ENCODE results near the gene ZNF441. TPM values are rescaled to one million over a fixed set of nuclear protein-coding genes. Genes with fewer than 3 reads are reported as not detected.

ZNF441 gene
- 10 to 100 TPM in 1 of 2 donors, 1 to 10 TPM in 1; 6.6 to 11.9 TPM for total RNA-seq

DNA sequence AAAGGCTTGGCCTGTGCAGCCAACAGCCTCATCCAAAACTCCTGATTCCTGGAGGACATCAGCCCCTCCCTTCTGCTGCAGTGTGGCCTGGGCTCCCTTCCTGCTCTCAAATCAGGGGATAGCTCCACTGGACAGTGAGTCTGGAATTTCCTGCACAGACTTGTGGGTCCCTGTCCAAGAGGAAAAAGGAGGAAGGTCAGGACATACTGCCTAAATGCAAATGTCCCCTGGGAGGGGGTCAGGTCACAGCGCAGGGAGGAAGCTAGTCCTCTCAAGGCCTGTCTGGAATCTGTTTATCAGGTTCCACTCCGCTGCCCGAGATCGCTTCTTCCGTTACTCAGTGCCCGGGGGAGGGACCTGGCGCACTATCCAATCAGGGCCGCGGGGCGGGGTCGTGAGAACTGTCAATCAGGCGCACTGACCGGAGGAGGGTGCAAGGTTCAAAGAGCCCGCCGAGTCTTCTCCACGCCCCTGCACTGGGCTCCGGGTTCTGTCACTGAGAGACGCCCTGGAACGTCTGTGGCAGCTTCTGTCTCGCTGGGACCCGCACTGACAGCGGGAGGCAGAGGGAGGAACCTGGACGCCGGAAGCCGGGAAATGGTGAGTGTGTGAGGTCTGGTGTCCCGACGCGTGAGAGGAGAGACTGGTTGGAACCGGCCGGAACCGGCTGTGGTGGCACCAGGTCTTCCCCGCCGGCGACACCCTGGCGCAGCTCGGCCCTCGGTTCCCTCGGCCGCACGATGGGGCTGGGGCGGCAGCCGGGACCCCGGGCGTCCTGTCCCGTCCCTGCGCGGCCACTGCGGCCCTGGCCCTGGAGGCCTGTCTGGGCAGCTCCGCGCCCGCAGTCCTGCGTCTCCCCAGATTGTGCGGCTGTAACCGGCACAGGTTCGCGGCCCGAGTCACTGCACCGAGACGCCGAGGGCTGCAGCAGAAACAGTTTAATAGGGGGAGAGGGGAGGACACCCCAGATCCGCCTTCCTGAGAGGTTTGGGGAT is at the start of gene ZNF441:
ZNF441 (plus strand) TSS at position 404 of the 995 bp plus-strand sequence; CDS start at position 598, 194 bp downstream.
- peaks cover 6% of the 10 kb centered on the region in 2 donors for H3K27me3 Mint-ChIP-seq
- peaks cover 27% of the 10 kb centered on the region for H3K36me3 Mint-ChIP-seq
- peak within 1 kb of the TSS; percentile 96 for H3K4me3 Mint-ChIP-seq
- ATAC-seq (peak; percentile 99 to 100), DNase-seq (ENCODE audit: low spot score) (peak; percentile 97)
- peak within 1 kb of the TSS; percentile 80 to 85 for H3K27ac Mint-ChIP-seq
- peaks cover 8% of the 10 kb centered on the region for H3K9me3 Mint-ChIP-seq
- peaks cover 22 to 24% of the 10 kb centered on the region in 2 donors for H3K4me1 Mint-ChIP-seq (ENCODE audit: low read depth in 2 of 2)

DNA sequence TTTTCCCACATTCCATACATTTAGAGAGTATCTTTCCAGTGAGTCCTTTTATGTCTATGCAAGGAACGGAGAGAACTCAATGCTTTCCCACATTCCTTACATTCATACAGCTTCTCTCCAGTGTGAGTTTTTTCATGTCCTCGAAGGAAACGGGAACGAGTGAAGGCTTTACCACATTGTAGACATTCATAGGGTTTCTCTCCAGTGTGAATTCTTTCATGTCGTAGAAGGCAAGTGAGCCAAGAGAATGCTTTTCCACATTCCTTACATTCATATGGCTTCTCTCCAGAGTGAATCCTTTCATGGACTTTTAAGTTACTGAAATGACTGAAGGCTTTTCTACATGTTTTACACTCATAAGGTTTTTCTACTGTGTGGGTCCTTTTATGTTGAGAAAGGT is 45.1 kb upstream of the ZNF441 start:
- no peak for ATAC-seq
- Mint-ChIP-seq H3K4me1 (ENCODE audit: low read depth in 2 of 2) (no peaks in the 10 kb centered on the region), H3K36me3 (peaks cover 49% of the 10 kb centered on the region), H3K9me3 (peaks cover 20% of the 10 kb centered on the region), H3K27me3 (no peaks in the 10 kb centered on the region), H3K27ac (no peak overlapping the region), H3K4me3 (no peak overlapping the region)
- DNase-seq (ENCODE audit: low spot score) = no peak

DNA sequence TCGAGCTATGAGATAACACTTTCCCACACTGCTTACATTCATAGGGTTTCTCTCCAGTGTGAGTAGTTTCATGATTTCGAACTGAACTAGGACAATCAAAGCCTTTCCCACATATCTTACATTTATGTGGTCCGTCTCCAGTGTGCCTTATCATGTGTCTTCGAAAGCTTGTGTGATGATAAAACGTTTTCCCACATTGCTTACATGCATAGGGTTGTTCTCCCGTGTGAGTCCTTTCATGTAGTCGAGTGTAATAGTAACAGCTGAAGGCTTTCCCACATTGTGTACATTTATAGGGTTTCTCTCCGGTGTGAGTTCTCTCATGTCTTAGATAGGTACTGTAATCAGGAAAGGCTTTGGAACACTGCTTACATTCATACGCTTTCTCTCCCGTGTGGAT is 44.4 kb upstream of the ZNF441 start:
- Mint-ChIP-seq H3K27ac (no peak overlapping the region), H3K36me3 (peaks cover 49% of the 10 kb centered on the region), H3K4me1 (ENCODE audit: low read depth in 2 of 2) (no peaks in the 10 kb centered on the region), H3K4me3 (no peak overlapping the region), H3K27me3 (no peaks in the 10 kb centered on the region), H3K9me3 (peaks cover 18% of the 10 kb centered on the region)
- ATAC-seq (no peak), DNase-seq (ENCODE audit: low spot score) (no peak)

- Mint-ChIP-seq H3K4me3 (no peak overlapping the region), H3K4me1 (ENCODE audit: low read depth in 2 of 2) (peaks cover 0 to 3% of the 10 kb centered on the region in 2 donors), H3K27ac (no peak overlapping the region), H3K9me3 (no peaks in the 10 kb centered on the region), H3K27me3 (no peaks in the 10 kb centered on the region), H3K36me3 (peaks cover 9% of the 10 kb centered on the region)
- DNase-seq (ENCODE audit: low spot score) (no peak), ATAC-seq (no peak)
Measured at GRCh38 chr19:11729586-11729985, 37.2 kb upstream of the ZNF441 start.

GRCh38 chr19:11735375-11735774 is 31.4 kb upstream of the ZNF441 start:
- no peaks in the 10 kb centered on the region for H3K9me3 Mint-ChIP-seq
- ATAC-seq = no peak

DNA sequence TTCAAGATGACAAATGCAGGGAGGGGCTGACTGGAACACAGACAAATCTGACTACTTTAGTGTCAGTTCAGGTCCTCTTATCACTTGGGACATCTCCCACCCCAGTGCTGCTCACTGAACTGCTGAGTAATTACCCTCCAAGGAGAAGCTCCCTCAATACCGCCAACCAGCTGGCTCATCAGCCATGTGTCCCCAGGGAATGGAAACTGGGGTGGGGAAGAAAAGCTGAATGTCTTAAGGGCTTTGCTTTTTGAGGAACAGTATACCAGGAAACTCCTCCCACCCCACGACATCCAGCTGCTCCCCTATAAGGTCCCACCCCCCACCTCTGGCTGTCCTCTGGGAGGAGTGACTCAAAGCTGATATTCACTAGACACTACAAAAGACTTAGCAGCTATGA is 30.1 kb upstream of the ZNF441 start:
- no peaks in the 10 kb centered on the region for H3K9me3 Mint-ChIP-seq
- H3K27me3 Mint-ChIP-seq = no peaks in the 10 kb centered on the region
- DNase-seq (ENCODE audit: low spot score) = no peak
- H3K36me3 Mint-ChIP-seq = no peaks in the 10 kb centered on the region
- no peak for ATAC-seq
- H3K4me1 Mint-ChIP-seq (ENCODE audit: low read depth in 2 of 2) = peaks cover 14 to 20% of the 10 kb centered on the region in 2 donors
- H3K4me3 Mint-ChIP-seq = peak overlapping the region; percentile 41
- no peak overlapping the region for H3K27ac Mint-ChIP-seq

More at GRCh38 chr19:11735375-11735774, 31.4 kb upstream of the ZNF441 start:
- no peaks in the 10 kb centered on the region for H3K27me3 Mint-ChIP-seq
- no peaks in the 10 kb centered on the region for H3K36me3 Mint-ChIP-seq
- no peak for DNase-seq (ENCODE audit: low spot score)
- peaks cover 14 to 20% of the 10 kb centered on the region in 2 donors for H3K4me1 Mint-ChIP-seq (ENCODE audit: low read depth in 2 of 2)
- no peak overlapping the region for H3K27ac Mint-ChIP-seq
- no peak overlapping the region for H3K4me3 Mint-ChIP-seq

DNA sequence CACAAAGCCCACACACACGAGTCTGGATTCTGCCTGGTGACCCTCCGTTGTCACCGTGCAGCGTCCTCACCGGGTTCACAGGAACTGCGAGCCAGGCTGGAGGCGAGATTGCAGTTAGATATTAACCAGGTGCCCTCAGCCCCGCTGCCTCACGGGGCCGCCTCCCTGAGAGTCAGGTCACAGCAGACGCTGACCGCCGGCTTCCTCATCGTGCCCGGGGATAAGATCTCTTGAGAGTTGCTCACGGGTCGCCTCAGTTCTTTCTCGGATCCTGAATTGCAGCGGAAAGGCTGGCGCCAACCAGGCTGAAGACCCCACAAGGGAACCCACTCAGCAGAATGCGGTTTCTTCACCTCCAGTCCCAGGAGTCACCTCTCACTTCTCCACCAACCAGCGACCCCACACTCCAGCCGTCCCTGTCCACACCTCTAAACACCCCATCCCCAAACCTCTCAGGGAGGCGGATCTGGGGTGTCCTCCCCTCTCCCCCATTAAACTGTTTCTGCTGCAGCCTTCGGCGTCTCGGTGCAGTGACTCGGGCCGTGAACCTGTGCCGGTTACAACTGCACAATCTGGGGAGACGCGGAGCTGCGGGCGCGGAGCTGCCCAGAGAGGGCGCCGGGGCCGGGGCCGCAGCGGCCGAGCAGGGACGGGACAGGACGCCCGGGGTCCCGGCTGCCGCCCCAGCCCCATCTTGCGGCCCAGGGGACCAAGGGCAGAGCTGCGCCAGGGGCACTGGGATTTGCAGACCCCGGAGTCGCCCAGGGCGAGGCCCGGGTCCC is 28.6 kb upstream of the ZNF441 start:
- Mint-ChIP-seq H3K36me3 (no peaks in the 10 kb centered on the region), H3K4me1 (ENCODE audit: low read depth in 2 of 2) (peaks cover 14 to 20% of the 10 kb centered on the region in 2 donors), H3K27me3 (peaks cover 5 to 6% of the 10 kb centered on the region in 2 donors), H3K9me3 (no peaks in the 10 kb centered on the region), H3K27ac (peak overlapping the region; percentile 65 to 90), H3K4me3 (peak overlapping the region; percentile 97)
- ATAC-seq (peak; percentile 64 to 65), DNase-seq (ENCODE audit: low spot score) (peak; percentile 63)

- H3K4me3 Mint-ChIP-seq = peak within 1 kb of the TSS; percentile 97
- ATAC-seq (peak; percentile 99 to 100), DNase-seq (ENCODE audit: low spot score) (peak; percentile 97)
- H3K9me3 Mint-ChIP-seq = no peaks in the 10 kb centered on the region
- H3K27ac Mint-ChIP-seq = peak within 1 kb of the TSS; percentile 65 to 90
- peaks cover 14 to 20% of the 10 kb centered on the region in 2 donors for H3K4me1 Mint-ChIP-seq (ENCODE audit: low read depth in 2 of 2)
- peaks cover 5 to 6% of the 10 kb centered on the region in 2 donors for H3K27me3 Mint-ChIP-seq
- H3K36me3 Mint-ChIP-seq = no peaks in the 10 kb centered on the region
Measured at GRCh38 chr19:11738746-11739620, 27.8 kb upstream of the ZNF441 start, which contains the start of gene ZNF823. Gene ZNF823 (minus strand): TSS chr19:11738946. CDS start chr19:11738819, 127 bp downstream.

GRCh38 chr19:11745869-11746268 is 20.9 kb upstream of the ZNF441 start:
- Mint-ChIP-seq H3K27me3 (peaks cover 18% of the 10 kb centered on the region in 2 donors), H3K4me1 (ENCODE audit: low read depth in 2 of 2) (no peaks in the 10 kb centered on the region)

DNA sequence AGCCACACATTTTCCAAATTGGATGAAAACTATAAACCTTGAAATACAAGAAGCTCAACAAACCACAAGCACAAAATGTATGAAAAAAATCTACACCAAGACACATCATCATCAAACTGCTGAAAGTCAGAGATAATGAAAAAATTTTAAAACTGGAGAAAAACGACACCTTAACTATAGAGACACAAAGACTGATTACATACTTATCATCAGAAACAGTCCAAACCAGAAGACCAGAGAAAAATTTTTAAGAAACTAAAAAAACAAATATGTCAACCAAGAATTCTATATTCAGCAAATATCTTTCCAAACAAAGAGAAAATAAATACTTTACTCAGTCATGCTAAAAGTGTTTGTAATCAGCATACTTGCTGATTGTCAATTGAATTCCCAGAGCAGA is 19.5 kb upstream of the ZNF441 start:
- no peak overlapping the region for H3K4me3 Mint-ChIP-seq
- H3K4me1 Mint-ChIP-seq (ENCODE audit: low read depth in 2 of 2) = no peaks in the 10 kb centered on the region
- peaks cover 9% of the 10 kb centered on the region for H3K9me3 Mint-ChIP-seq
- peaks cover 23 to 32% of the 10 kb centered on the region in 2 donors for H3K27me3 Mint-ChIP-seq
- DNase-seq (ENCODE audit: low spot score) = no peak
- ATAC-seq = no peak
- peaks cover 34% of the 10 kb centered on the region for H3K36me3 Mint-ChIP-seq
- no peak overlapping the region for H3K27ac Mint-ChIP-seq

More at GRCh38 chr19:11745869-11746268, 20.9 kb upstream of the ZNF441 start:
- Mint-ChIP-seq H3K36me3 (peaks cover 31% of the 10 kb centered on the region), H3K9me3 (peaks cover 9% of the 10 kb centered on the region), H3K4me3 (no peak overlapping the region), H3K27ac (no peak overlapping the region)
- no peak for ATAC-seq
- DNase-seq (ENCODE audit: low spot score) = no peak

- no peak for ATAC-seq
- peaks cover 30 to 32% of the 10 kb centered on the region in 2 donors for H3K27me3 Mint-ChIP-seq
- no peak overlapping the region for H3K4me3 Mint-ChIP-seq
- DNase-seq (ENCODE audit: low spot score) = no peak
- H3K9me3 Mint-ChIP-seq = peaks cover 12% of the 10 kb centered on the region
- H3K36me3 Mint-ChIP-seq = peaks cover 45% of the 10 kb centered on the region
- H3K4me1 Mint-ChIP-seq (ENCODE audit: low read depth in 2 of 2) = no peaks in the 10 kb centered on the region
- H3K27ac Mint-ChIP-seq = no peak overlapping the region
Measured at GRCh38 chr19:11749751-11750150, 17.0 kb upstream of the ZNF441 start.

GRCh38 chr19:11752244-11752736 is 14.5 kb upstream of the ZNF441 start:
- peaks cover 15% of the 10 kb centered on the region for H3K9me3 Mint-ChIP-seq
- H3K27me3 Mint-ChIP-seq = peaks cover 28 to 34% of the 10 kb centered on the region in 2 donors
- H3K27ac Mint-ChIP-seq = no peak overlapping the region
- no peaks in the 10 kb centered on the region for H3K4me1 Mint-ChIP-seq (ENCODE audit: low read depth in 2 of 2)
- ATAC-seq = no peak
- DNase-seq (ENCODE audit: low spot score) = no peak
- no peak overlapping the region for H3K4me3 Mint-ChIP-seq
- peaks cover 46% of the 10 kb centered on the region for H3K36me3 Mint-ChIP-seq

DNA sequence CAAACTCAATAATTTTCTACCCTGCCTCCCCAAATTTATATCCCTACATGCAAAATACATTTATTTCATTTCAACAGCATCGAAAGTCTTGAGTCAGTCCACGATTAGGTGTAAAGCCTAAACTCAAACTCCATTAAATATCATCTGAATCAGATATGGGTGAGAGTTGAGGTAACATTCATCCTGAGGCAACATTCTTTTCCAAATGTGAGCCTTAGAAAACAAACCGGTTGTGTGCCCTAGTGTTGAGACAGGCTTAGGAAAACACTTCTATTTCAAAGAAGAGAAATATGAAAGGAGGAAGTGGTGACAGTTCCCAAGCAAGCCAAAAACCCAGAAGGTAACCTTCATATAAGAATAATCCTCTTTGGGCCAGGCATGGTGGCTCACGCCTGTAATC is 12.1 kb upstream of the ZNF441 start:
- Mint-ChIP-seq H3K36me3 (peaks cover 31% of the 10 kb centered on the region), H3K9me3 (peaks cover 14% of the 10 kb centered on the region), H3K27me3 (peaks cover 27 to 32% of the 10 kb centered on the region in 2 donors), H3K27ac (no peak overlapping the region), H3K4me1 (ENCODE audit: low read depth in 2 of 2) (no peaks in the 10 kb centered on the region), H3K4me3 (no peak overlapping the region)
- DNase-seq (ENCODE audit: low spot score) (no peak), ATAC-seq (no peak)
